CD4-positive, alpha-beta T cell treated with Interleukin-17A for 4 hours (primary cell): ENCODE results near the gene TM7SF2.

ENCODE experiments used
- DNase-seq: peaks from one replicate; pipeline ENCODE4 v3.0.0-alpha.2; 2020; ENCODE audit warnings: mixed read lengths

TM7SF2 gene

GRCh38 chr11:65095427-65095826 lies 16.2 kb upstream of the TM7SF2 start:
- DNase-seq = no peak

GRCh38 chr11:65095974-65096806 lies 15.5 kb upstream of the TM7SF2 start, which contains the start of gene VPS51:
Gene VPS51 (plus strand): TSS chr11:65096214. CDS start chr11:65096251, 37 bp downstream.
- DNase-seq = peak; percentile 88

DNA sequence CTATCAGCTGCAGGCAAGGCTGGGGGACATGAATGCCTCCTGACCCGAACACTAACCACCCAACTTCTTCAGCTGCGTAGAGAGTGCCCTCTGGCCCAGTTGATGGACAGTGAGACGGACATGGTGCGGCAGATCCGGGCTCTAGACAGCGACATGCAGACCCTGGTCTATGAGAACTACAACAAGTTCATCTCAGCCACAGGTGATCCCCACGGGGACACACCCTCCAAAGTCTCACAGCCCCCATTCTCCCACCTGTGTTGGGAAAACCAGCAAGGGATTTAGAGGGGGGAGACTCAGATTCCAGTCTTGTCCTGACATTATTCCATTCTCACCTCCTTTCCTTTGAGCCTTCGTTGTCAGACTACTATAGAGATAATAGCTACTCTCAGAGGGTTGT lies 14.7 kb upstream of the TM7SF2 start:
- no peak for DNase-seq

- no peak for DNase-seq
Measured at GRCh38 chr11:65100674-65101350, 10.9 kb upstream of the TM7SF2 start.

GRCh38 chr11:65102142-65103095 lies 9.3 kb upstream of the TM7SF2 start:
- no peak for DNase-seq

DNA sequence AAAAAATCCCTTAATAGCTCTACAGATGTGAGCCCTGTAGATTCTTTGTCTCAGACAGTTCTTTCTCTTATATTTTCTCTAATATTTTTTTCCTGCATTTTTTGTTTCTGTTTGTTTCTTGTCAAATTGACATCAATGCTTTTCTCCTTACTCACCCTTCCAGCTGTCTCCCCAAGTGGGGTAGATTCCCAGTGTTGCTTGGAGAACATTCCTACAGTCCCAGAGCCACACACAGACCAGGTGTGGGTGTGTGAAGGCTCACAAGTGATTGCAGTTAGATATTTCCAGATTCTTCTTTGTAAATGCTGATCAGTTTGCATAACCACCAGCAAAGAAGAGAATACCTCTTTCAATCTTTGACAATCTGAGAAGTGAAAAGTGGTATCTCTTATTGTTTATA lies 8.2 kb upstream of the TM7SF2 start:
- DNase-seq = no peak

DNA sequence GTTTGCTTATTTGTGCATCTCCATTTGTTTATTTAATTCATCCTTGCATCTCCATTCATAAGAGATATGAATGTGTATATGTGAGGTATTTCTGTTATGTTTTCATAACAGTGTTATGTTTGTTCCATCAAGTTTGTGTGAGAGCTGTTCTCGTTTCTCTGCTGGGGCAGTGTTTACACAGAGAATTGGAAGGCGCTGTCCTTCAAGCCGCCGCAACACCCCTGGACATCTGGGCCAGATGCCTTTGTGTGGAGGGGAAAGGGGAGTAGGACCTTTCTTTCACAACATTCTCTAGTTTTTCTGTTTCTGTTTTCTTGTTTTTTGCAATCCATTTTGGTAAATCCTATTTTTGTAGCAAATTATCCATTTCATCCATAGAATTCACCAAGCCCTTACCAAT lies 7.0 kb upstream of the TM7SF2 start:
- no peak for DNase-seq

DNA sequence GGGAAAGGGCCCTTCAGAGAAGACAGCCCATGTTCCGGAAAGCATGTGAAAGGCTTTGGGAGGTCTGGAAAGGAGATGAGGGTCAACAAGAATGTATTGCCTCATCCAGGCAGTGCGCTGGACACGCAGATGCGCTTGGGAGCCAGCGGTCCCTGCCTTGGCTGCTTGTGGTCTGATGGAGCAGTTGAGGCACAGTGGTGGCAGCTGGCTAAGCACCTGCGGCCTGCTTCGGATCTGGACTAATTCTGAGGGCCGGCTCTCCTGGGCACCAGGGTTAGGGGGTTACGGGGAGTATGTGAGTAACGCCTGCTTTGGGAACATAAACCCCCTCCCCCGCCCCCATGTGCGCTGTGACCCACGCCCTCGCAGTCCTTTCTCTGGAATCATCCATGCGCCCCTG lies 4.6 kb upstream of the TM7SF2 start:
- no peak for DNase-seq

GRCh38 chr11:65107751-65108468 lies 3.8 kb upstream of the TM7SF2 start:
- no peak for DNase-seq

GRCh38 chr11:65108469-65109123 lies 3.1 kb upstream of the TM7SF2 start:
- no peak for DNase-seq

- no peak for DNase-seq
Measured at GRCh38 chr11:65109231-65110198, 2.2 kb upstream of the TM7SF2 start.

DNA sequence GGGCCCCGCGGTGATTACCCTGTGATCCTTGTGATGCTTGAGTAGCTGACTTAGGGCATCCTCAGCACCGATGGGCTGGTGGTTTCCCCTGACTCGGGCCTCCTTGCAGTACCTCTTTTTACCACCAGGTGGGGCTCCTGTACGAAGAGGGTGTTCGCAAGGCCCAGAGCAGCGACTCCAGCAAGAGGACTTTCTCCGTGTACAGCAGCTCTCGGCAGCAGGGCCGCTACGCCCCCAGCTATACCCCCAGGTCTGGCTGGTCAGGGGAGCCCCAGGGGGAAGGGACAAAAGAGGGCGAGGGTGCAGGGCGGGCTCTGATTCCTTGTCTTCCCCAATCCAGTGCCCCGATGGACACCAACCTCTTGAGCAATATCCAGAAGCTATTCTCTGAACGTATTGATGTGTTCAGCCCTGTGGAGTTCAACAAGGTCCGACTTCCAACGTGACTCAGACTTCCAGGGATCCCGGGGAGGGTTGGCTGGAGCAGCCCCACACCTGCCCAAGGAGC lies 1.3 kb upstream of the TM7SF2 start:
- DNase-seq = peak; percentile 94

DNA sequence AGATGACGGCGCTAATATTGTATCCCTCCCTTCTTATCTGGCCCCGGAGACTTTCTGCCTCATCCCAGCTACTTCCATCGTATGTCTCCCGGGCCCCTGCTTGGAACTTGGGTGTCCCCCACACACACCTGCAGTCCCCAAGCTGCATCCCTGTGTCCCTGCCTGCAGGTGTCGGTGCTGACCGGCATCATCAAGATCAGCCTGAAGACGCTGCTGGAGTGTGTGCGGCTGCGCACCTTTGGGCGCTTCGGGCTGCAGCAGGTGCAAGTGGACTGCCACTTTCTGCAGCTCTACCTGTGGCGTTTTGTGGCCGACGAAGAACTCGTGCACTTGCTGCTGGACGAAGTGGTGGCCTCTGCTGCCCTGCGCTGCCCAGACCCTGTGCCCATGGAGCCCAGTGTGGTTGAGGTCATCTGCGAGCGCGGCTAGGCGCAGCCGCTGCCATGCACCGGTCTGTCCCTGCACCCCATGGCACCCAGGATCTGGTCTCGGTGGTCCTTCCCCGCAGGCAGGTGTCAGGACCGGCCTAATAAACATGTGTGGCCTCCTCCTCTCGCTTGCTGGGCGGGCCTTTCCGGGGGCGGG lies 421 bp upstream of the TM7SF2 start:
- DNase-seq = no peak

DNA sequence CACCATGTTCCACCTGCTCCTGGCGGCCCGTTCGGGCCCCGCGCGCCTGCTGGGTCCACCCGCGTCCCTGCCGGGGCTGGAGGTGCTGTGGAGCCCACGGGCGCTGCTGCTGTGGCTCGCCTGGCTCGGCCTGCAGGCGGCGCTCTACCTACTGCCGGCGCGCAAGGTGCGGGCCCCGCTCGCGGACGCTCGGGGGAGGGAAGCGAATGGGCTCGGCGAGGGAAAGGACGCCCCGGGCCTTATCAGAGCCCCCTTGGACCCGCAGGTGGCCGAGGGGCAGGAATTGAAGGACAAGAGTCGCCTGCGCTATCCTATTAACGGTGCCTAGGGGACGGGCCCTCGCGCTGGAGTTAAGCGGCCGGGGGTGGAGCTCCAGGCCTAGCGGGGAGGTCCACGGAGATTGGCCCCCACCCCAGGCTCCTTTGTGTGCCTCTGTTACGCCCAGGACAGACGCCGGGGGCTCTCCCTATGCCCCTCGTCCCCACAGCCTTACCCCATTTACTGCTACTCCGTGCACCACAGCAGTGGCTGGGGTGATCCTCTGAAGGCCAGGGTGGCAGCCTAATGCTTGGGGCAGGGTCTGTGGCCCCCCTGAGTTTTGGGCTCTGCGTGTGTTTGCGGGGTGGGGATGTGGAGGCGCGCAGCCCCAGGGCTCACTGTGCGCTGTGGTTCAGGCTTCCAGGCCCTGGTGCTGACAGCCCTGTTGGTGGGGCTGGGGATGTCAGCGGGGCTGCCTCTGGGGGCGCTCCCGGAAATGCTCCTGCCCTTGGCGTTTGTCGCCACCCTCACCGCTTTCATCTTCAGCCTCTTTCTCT lies 1.1 kb downstream of the TM7SF2 start:
- peak; percentile 87 for DNase-seq

DNA sequence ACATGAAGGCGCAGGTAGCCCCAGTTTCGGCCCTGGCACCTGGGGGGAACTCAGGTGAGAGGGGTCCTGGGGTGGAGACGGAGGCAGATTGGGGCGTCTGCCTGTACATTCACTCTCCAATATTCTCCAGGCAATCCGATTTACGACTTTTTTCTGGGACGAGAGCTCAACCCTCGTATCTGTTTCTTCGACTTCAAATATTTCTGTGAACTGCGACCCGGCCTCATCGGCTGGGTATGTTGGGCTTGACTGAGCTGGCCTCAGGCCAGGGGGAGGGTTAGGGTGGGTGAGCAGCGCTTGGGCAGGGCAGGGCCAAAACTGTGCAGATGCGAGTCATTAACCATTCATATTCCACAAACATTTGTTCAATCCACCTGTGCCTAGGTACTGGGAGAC lies 1.7 kb downstream of the TM7SF2 start:
- no peak for DNase-seq

DNA sequence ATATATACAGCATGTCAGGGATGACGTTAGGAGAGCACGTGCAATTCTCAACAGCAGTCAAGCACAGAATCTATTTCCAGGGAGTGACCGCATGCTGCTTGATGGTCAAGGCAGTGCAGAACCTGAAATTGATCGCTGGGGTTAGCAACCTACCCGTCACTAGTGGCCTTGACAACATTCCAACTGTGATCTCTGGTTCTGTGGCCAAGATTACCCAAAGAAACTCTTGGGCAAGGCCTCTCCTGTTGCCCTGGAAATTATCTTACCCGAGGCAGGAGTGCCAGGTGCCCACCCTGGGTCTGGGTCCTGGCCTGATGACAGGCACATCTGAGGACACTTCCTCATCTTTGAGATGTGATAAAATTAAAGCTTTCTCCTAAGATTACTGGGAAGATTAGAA lies 2.2 kb downstream of the TM7SF2 start:
- DNase-seq = no peak

GRCh38 chr11:65114538-65115171 lies 3.0 kb downstream of the TM7SF2 start:
- DNase-seq = no peak

DNA sequence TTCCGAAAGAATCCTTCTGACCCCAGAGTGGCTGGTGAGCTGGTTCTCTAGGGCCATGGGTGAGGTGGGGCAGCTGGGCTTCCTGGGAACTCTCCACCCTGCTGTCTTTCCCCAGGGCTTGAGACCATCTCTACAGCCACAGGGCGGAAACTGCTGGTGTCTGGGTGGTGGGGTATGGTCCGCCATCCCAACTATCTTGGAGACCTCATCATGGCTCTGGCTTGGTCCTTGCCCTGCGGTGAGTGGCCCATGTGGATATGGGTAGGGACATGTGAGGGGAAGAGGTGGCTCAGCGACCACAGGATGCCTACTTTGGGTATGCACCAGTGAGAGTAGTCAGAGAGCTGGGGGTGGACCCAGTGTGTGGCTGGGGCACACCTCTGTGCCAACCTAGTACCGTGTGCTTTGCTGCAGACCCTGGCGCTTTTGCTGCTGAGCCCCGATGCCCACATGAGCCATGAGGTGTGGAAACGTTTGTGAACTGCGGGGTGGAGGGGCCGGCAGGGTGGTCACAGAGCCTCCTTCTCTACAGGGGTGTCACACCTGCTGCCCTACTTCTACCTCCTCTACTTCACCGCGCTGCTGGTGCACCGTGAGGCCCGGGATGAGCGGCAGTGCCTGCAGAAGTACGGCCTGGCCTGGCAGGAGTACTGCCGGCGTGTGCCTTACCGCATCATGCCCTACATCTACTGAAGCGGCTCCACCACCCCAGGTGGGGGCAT lies 3.9 kb downstream of the TM7SF2 start:
- no peak for DNase-seq
